SK-N-SH (cell line): ENCODE results near the gene CNTN4.

Experiments
- FOXJ3 ChIP-seq: sonication (generic); formaldehyde crosslinking; IDR thresholded peaks from 2 replicates; pipeline ENCODE4 v1.5.1; 2020; ENCODE audit warnings: mild to moderate bottlenecking, missing genetic modification reagents
- GABPA ChIP-seq: IDR thresholded peaks from 2 replicates; pipeline ENCODE4 v1.4.0; 2012; ENCODE audit warnings: low read depth, mild to moderate bottlenecking
- NFIC ChIP-seq: IDR thresholded peaks from 2 replicates; pipeline ENCODE4 v1.4.0; 2012; ENCODE audit warnings: borderline replicate concordance
- SIN3A ChIP-seq: IDR thresholded peaks from 2 replicates; pipeline ENCODE4 v1.6.1; 2012; ENCODE audit warnings: low read depth, mild to moderate bottlenecking, low read length, moderate library complexity, borderline replicate concordance
- TF ChIP-seq, protein P1 (sequence below): fragments of 200-600 bp; sonication (generic); IDR thresholded peaks from 2 replicates; pipeline ENCODE4 v1.6.1; 2017; ENCODE audit warnings: antibody characterized with exemption, mild to moderate bottlenecking, moderate library complexity

DNA sequence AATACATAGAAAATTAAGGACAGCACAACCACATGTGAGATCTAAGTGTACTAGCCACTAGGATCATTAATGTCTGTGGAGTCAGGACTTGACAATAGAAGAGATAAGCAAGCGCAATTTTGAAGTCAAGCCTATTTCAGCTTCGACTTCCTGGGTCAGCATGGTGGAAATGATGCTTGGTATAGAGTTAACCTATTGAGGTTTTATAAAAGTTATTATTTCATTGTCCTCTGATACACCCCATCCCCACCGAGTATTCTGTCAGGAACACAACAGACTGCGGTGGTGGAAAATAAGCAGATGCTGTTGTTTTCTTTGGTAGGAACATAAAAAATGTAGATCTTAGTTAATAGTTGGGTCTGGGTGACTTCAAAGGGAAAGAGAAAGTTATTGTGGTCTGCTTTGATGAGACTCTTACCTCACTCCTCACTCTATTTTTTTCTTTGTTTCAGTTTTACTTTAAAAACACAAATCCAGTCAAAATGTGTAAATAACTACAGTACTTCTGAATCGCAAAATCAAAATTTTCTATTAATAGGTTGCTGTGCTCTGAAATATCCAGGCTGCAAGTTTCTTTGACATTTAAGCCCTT lies 929.4 kb downstream of the CNTN4 start:
- TF ChIP-seq GABPA (no peak), SIN3A (no peak), NFIC (no peak), FOXJ3 (CRISPR knock-in tag) (no peak)
- TF ChIP-seq, protein P1, sequence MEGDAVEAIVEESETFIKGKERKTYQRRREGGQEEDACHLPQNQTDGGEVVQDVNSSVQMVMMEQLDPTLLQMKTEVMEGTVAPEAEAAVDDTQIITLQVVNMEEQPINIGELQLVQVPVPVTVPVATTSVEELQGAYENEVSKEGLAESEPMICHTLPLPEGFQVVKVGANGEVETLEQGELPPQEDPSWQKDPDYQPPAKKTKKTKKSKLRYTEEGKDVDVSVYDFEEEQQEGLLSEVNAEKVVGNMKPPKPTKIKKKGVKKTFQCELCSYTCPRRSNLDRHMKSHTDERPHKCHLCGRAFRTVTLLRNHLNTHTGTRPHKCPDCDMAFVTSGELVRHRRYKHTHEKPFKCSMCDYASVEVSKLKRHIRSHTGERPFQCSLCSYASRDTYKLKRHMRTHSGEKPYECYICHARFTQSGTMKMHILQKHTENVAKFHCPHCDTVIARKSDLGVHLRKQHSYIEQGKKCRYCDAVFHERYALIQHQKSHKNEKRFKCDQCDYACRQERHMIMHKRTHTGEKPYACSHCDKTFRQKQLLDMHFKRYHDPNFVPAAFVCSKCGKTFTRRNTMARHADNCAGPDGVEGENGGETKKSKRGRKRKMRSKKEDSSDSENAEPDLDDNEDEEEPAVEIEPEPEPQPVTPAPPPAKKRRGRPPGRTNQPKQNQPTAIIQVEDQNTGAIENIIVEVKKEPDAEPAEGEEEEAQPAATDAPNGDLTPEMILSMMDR, result no peak
